SK-N-DZ (cell line): Measurements from ENCODE around the gene PDXP.
A peak's percentile ranks its signal among the peaks of the same experiment; 100 is the strongest.
"Not testable (repeated sequence)": the region's sequence is repeated elsewhere in the genome, so short reads cannot be mapped to it uniquely, and the experiment has no call there.

Experiments
- DNase-seq: peaks from one replicate; pipeline ENCODE4 v3.0.0-alpha.2; 2015; ENCODE audit warnings: low spot score

The PDXP gene

DNA sequence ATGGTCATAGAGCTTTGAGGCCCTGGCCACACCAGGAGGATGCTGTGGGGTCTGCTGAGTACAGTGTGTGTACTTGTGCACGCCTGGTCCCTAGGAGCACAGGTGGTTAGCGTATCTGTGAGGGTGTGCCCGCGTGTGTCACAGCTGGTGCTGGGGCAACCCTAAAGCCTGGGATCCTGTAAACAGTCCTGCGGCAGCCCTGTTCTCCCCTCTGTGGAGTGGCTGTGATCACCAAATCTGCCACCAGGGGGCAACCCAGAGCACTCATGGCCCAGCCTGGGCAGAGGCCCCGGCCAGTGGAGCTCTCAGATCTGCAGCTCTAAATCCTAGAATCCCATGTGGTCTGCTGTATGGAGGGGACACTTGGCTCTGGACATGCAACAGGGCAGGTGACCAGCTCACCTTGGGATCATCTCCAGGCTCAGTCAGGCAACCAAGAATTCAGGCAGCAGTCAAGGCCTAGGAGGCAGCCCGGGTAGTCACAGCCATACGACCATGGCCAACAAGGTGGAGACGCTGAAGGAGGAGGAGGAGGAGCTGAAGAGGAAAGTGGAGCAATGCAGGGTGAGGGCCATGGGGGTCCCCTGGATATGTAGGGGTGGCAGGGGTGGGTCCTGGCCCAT is 15.2 kb upstream of the PDXP start:
- peak; percentile 75 for DNase-seq

DNA sequence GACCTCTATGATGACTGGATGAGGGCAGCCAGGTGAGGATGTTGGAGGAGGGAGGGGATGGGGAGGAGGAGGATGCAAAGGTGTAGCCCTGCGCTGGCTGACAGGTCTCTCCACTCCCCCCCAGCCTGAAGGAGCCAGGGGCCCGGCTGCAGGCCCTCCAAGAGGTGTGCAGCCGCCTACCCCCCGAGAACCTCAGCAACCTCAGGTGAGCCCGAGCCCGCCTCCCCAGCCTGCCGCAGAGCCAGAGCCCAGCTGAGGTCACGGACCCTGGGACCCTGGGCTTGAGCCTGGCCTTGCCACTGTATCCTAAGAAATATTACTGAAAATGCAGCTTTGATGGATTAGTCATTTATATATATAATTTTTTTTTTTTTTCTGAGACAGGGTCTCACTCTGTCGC is 11.2 kb upstream of the PDXP start:
- no peak for DNase-seq

DNA sequence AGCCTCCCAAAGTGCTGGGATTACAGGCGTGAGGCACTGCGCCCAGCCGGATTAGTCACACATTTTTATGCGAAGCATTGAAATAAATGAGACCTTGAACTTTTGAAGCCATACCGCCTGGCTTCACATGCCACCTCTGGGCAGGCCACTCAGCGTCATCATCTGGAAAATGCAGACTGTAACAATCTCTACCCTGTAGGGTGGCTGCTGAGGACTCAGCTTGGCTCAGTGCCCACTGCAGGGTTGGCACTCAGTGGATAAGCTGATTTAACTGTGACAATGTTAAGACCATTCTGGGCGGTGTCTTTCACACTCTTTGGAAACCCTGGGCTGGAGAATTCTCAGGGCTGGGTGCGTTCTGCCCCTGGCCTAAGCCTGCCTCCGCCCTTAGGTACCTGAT is 10.6 kb upstream of the PDXP start:
- no peak for DNase-seq

DNA sequence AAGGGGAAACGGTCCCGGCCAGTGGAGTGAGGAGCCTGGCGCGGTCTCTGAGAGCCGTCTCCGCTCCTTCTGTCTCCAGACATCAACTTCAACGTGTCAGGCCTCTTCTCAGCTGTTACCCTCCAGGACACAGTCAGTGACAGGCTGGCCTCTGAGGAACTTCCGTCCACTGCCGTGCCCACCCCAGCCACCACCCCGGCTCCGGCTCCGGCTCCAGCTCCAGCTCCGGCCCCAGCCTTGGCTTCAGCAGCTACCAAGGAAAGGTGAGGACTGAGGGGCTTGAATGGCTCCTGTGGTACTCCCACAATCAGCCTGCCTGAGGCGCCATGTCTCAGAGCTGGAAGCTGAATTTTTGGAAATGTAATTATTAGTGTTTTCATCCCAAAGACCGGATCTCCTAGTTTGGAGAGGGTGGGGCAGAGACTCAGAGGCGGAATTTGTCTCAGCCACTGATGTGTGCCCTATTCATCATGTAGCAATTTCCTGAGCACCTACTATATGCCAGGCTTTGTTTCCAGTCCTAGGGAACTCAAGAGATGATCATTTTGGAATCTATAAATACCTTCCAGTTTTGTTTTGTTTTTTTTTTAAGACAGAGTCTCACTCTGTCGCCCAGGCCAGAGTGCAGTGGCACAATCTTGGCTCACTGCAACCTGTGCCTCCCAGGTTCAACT is 7.9 kb upstream of the PDXP start:
- DNase-seq, result no peak

DNA sequence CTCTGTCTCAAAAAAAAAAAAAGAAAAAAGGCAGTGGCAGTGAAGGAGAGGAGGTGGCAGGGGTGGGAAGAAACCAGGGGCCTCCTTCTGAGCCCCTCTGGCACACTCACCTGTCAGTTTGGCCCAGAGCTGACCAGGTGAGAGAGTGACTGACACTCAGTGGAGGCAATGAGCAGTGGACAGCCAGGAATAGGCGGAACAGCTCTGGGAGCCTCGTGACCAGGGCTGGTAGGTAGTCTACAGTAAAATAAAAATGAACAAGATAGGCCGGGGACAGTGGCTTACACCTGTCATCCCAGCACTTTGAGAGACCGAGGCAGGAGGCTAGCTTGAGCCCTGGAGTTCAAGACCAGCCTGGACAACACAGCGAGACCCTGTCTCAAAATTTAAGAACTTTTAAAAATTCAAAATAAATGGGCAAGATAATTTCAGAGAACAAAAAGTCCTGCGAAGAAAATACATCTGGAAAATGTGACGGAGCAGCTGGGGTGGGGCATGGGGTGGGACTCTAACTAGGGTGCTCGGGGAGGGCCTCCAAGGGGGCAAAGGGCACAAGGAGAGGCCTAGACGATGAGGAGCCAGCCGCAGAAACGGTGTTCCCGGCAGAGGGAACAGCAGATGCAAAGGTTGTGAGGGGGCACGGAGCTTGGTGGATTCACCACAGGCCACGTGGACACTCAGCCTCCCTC is 3.8 kb upstream of the PDXP start:
- DNase-seq, result no peak

DNA sequence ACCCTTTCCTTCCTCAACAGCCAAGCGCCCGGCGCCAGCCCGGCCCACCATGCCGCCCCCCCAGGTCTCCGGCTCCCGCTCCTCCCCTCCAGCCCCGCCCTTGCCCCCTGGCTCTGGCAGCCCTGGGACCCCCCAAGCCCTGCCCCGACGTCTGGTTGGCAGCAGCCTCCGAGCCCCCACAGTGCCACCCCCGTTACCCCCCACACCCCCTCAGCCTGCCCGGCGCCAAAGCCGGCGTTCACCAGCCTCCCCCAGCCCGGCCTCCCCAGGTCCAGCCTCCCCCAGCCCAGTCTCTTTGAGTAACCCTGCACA is 3.3 kb upstream of the PDXP start:
- DNase-seq, result no peak

DNA sequence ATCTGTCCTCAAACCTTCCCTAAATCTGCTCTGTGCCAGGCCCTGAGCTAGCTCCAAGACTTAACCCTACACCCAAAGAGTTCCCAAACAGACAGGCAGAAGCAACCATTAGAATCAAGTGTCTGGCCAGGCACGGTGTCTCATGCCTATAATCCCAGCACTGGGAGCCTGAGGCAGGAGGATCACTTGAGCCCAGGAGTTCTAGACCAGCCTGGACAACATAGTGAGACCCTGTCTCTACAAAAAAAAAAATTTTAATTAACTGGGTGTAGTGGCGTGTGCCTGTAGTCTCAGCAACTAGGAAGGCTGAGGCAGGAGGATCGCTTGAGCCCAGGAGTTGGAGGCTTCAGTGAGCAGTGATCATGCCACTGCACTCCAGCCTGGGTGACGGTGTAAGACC is 1.9 kb upstream of the PDXP start:
- not testable (repeated sequence) for DNase-seq

DNA sequence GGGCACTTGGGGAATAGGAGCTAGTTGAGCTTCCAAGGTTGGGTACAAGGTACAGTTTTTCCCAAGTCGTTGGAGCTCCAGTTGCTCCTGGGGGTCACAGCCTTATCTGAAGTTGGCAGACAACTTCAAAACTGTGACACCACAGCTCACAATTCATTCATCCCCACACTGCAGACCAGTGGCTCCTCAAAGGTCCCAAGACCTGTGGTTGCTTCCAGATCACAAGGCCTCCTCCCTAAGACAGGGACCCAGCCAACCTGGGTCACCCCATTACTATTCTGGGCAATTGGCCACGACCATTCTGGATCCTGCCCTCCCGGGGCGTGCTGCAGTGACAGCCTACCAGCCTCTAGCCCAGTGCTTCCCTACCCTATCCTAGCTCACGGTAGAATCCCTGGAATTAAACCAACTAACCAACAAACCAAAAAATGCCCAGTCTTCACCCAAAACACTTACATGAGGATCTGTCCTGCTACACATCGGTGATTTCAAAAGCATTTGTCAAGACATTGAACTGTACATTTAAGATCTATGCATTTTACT is 862 bp upstream of the PDXP start:
- no peak for DNase-seq

DNA sequence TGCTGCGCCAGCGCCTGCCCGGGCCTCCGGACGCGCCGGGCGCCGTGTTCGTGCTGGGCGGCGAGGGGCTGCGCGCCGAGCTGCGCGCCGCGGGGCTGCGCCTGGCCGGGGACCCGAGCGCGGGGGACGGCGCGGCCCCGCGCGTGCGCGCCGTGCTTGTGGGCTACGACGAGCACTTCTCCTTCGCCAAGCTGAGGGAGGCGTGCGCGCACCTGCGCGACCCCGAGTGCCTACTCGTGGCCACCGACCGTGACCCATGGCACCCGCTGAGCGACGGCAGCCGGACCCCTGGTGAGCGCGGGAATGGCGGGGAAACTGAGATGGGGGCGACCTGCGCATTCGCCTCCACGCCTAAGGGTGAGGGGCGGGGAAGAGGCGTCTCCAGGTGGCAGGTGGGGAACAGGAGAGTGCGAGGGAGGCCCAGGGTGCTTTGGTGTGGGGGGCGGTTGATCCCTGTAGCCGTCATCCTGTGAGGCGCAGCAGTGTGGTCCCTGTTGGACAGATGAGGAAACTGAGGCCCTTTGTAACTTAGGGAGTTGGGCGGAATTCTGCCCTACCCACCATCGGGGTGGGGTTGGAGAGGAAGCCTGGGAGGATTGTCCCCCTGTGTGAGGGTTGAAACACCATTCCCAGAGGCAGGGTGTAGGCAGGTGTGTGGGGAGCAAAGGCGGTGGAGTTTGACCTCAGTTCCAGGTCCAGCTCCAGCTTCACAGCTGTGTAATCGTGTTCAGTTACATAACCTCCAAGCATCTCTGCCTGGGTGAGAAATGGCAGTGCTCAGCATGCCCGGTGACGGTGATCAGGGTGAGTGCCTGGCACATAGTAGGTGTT is 758 bp downstream of the PDXP start:
- no peak for DNase-seq

DNA sequence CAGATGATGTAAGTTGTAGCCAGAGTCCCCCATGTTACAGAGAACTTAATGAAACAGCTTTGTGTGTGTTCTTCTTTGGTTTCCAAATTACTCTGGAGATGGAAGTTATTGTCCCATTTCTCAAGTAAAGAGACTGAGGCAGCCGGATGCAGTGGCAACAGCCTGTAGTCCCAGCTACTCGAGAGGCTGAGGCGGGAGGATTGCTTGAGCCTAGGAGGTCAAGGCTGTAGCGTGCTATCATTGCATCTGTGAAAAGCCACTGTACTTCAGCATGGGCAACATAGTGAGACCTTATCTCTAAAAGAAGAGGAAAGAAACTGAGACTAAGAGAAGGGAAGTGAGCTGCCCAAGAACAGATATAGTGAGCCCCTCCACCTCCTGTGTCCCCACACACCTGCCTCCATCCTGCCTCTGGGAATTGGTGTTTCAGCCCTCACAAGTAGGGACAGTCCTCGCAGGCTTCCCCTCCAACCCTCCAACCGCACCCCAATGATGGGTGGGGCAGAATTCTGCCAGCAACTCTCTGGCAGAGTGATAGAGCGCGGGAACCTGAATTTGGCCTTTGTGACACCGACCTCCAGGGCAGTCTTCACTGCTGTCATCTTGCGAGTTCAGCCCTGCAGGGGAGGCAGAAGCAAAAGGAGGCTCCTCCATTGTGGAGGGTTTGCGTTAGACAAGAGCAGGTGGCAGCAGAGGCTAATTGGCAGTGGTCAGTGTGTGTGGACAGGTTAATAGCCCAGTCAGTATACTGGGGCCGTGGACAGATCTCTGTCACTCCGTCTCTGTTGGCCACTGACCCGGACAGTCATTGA is 1.6 kb downstream of the PDXP start:
- DNase-seq, result no peak

DNA sequence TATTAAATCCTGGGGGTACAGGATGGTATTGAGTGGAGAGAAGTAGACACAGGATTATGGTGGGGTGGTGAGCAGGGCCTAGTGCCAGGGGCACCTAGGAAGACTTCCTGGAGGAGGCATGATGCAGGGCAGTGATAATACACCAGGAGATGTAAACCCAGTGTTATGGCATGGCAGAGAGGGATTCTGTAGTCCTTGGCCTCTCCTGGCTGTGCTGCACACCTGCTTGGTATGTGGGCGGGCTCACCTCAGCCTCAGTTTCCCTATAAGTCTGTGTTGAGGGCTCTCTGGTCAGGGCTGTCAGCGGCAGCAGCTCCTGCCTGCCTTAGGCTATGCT is 2.2 kb downstream of the PDXP start:
- DNase-seq, result no peak

DNA sequence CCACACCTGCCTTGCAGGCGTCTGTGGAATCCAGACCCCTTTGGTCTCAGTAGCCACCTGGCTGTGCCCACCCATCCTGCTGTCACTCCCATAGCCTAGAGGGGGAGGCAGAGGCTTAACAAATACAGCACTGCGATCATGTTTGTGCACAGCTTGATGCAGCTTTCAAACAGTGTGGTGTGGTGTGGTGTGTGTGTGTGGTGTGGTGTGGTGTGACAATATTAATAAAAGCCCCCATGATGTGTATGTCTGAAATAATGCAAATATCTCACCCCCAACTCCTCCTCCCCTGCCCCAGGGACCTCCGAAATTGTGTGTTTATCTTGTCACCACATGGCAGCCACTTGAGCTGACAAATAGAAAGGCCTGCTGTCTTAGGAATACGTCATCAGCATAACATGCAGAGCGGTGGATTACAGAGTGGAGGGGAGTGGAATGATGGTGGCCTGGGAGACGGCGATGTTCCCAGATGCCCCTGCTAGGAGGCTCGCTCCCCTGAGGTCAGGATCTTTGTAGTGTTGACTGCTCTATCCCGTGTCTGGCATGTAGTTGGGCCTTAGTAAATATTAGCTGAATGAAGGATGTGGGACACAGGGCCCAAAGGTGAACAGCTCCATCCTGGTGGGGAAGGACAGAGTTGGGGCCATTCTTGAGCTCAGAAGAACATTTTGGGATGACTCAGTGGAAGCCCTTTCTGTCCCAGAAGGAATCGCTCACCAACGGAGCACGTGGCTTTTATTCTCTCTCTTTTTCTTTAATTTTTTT is 2.8 kb downstream of the PDXP start:
- DNase-seq, result peak; percentile 77

DNA sequence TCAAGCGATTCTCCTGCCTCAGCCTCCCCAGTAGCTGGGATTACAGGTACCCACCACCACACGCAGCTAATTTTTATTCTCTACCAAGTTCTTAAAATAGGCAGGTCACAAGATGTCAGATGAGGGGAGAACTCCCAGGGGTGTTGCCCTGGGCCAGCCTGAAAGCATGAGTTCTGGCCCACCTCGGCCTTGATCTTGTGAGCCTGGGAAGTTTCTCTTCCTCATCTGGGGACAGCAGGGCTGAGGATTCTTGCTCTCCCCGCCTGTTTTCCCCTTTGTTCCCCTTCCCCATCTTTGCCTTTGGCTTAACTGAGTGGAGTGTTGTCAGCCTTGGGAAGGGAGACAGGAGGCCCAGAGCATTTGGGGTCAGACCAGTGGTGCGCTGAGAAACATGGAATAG is 3.5 kb downstream of the PDXP start:
- DNase-seq, result no peak

DNA sequence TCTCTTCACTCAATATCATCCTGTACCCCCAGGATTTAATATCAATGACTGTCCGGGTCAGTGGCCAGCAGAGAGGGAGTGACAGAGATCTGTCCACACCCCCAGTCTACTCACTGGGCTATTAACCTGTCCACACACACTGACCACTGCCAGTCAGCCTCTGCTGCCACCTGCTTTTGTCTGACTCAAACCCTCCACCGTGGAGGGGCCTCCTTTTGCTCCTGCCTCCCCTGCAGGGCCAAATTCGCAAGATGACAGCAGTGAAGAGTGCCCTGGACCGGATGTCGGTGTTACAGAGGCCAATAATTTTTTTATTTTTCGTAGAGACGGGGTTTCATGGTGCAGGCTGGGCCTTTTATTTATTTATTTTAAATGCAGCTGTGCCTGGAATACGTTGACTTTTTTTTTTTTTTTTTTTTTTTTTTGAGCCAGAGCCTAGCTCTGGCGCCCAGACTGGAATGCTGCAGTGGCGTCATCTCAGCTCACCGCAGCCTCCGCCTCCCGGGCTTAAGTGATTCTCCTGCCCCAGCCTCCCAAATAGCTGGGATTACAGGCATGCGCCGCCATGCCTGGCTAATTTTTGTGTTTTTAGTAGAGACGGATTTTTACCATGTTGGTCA is 5.1 kb downstream of the PDXP start:
- no peak for DNase-seq

DNA sequence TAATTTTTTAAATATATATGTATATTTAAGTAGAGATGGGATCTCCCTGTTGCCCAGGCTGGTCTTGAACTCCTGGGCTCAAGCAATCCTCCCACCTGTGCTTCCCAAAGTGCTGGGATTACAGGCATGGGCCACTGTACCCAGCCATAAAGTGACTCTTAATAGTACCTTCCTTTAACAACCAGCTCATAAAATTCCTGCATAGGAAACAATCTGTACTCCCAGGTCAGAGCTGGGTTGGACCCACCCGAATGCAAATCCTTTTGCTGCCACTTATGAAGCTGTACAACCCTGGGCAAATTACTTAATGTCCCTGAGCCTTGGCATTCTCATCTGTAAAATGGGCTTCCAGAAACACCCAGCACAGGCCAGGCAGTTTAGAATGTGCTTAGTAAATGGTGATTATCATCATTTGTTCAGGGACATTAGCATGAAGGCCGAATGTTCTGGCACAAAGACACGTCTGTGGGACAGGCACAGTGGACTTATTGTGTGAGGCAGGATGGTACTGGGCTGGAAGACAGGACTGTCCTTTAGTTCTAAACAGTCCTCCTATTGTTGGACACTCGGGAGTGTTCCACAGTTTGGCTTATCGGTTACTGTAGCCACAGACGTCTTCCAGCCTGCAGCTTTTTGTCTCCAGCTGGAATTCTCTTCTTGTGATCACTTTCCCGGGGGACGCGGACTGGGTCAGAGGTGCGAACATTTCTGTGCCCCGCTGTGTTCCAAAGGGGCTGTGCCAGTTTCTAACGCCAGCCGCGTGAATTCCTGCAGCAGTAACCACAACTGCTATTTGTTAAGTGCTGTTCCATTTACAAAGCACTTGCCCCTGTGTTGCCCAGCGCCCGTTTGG is 6.0 kb downstream of the PDXP start:
- DNase-seq, result no peak

DNA sequence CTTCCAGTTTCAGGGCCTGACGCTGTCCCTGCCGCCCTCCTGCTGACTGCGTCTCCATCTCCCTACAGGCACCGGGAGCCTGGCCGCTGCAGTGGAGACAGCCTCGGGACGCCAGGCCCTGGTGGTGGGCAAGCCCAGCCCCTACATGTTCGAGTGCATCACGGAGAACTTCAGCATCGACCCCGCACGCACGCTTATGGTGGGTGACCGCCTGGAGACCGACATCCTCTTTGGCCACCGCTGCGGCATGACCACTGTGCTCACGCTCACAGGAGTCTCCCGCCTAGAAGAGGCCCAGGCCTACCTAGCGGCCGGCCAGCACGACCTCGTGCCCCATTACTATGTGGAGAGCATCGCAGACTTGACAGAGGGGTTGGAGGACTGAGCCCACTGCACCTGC is 7.0 kb downstream of the PDXP start:
- DNase-seq, result no peak

DNA sequence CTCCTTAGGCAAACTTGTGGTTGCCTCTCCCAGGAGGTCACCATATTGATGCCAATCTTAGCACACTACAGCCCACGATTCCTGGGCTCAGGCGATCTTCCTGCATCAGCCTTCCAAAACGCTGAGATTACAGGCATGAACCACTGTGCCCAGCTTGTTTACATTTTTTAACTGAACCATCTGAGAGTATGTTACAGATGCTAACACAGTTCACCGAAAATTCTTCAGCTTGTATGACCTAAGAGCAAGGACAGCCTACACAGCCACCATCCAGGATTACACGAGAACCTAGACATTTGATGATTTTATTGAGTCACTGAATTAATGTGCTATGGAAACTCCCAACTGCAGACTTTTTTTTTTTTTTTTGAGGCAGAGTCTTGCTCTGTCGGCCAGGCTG is 11.1 kb downstream of the PDXP start:
- DNase-seq, result no peak

DNA sequence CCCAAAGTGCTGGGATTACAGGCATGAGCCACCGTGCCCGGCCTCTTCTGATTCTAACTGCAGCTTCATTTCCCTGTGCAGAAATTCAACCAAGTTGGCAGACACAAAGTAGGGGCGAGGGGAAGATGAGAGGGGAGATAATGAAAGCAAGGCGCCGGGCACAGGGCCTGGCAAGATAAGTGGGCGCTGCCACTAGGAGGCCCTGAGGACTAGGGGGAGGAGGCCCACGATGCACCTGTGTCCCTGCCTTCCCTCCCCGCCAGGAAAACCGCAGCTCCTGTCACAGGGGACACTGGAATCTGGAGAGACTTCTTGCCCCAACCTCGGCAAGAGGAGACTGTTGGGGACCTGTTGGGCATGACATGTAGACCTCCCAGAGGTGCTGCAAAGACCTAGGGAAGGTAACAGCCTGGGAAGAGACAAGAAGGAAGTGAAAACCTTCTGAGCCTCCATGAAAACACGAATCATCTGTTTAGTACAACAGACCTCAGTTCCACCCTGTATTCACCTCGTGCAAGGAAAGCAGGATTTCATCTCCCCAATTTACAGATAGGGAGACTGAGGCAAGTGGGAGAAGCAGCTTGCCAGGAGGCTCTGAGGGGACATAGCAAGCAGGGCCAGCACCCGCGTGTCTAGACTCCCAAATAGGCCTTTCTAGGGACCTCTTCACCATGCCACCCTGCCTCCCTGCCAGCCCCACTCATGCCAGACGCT is 13.8 kb downstream of the PDXP start:
- DNase-seq, result no peak
